Neutrophil (primary cell): ENCODE data around the gene CDK2AP2.

ENCODE experiments used
- H3K27ac ChIP-seq: fragments of 200-600 bp; sonication (generic); 2 replicates; pipeline ENCODE4 v1.5.1; 2016; ENCODE audit warnings: mild to moderate bottlenecking, moderate library complexity
- H3K27me3 ChIP-seq: fragments of 200-600 bp; sonication (generic); 2 replicates; pipeline ENCODE4 v1.6.0; 2016; ENCODE audit warnings: mild to moderate bottlenecking
- H3K36me3 ChIP-seq: fragments of 200-600 bp; sonication (generic); 2 replicates; pipeline ENCODE4 v1.5.1; 2017
- H3K4me1 ChIP-seq, 2 experiments: fragments of 200-600 bp in 1 of 2; sonication (generic) in 1 of 2; 1 replicate in 1 of 2; 2 replicates in 1 of 2; pipeline versions ENCODE4 v1.5.1 to v1.6.1; 2013 to 2016; ENCODE audit warnings: low read depth in 1 of 2, low read length in 1 of 2, mild to moderate bottlenecking in 1 of 2, moderate library complexity in 1 of 2; ENCODE audit not compliant: control insufficient read depth in 1 of 2, insufficient read depth in 1 of 2
- H3K4me3 ChIP-seq, 2 experiments: fragments of 200-600 bp in 1 of 2; sonication (generic) in 1 of 2; 1 replicate in 1 of 2; 2 replicates in 1 of 2; pipeline ENCODE4 v1.5.1; 2013 to 2016; ENCODE audit warnings: low read depth in 1 of 2, low read length in 1 of 2, mild to moderate bottlenecking in 1 of 2, moderate library complexity in 1 of 2
- H3K9me3 ChIP-seq: fragments of 200-600 bp; sonication (generic); 2 replicates; pipeline ENCODE4 v1.5.1; 2016
- CTCF ChIP-seq: fragments of 200-600 bp; sonication (generic); IDR thresholded peaks from 2 replicates; pipeline ENCODE4 v1.5.1; 2016; ENCODE audit warnings: antibody characterized with exemption

CDK2AP2 gene

GRCh38 chr11:67534070-67534679 lies 26.2 kb upstream of the CDK2AP2 start:
- Histone ChIP-seq H3K27me3 (peaks cover 16% of the 10 kb centered on the region), H3K27ac (no peak overlapping the region), H3K4me1 (no peaks in the 10 kb centered on the region), H3K36me3 (no peaks in the 10 kb centered on the region), H3K4me3 (no peak overlapping the region), H3K9me3 (peaks cover 6% of the 10 kb centered on the region)
- no peak for TF ChIP-seq CTCF

- Histone ChIP-seq H3K4me1 (no peaks in the 10 kb centered on the region), H3K4me3 (no peak overlapping the region), H3K27me3 (peaks cover 23% of the 10 kb centered on the region), H3K27ac (no peak overlapping the region), H3K9me3 (peaks cover 6% of the 10 kb centered on the region), H3K36me3 (no peaks in the 10 kb centered on the region)
- TF ChIP-seq CTCF, result no peak
These were observed 24.9 kb upstream of the CDK2AP2 start for GRCh38 chr11:67532889-67533288.

- TF ChIP-seq CTCF, result no peak
- Histone ChIP-seq H3K4me1 (no peaks in the 10 kb centered on the region), H3K9me3 (peaks cover 6% of the 10 kb centered on the region), H3K27me3 (peaks cover 23% of the 10 kb centered on the region), H3K36me3 (no peaks in the 10 kb centered on the region), H3K4me3 (no peak overlapping the region), H3K27ac (no peak overlapping the region)
These were observed 22.3 kb upstream of the CDK2AP2 start for GRCh38 chr11:67530282-67530592.

- Histone ChIP-seq H3K4me1 (no peaks in the 10 kb centered on the region), H3K9me3 (peaks cover 2% of the 10 kb centered on the region), H3K4me3 (no peak overlapping the region), H3K36me3 (no peaks in the 10 kb centered on the region), H3K27ac (no peak overlapping the region), H3K27me3 (peaks cover 23% of the 10 kb centered on the region)
- TF ChIP-seq CTCF, result no peak
These were observed 20.4 kb upstream of the CDK2AP2 start for GRCh38 chr11:67528376-67528775.

- Histone ChIP-seq H3K36me3 (no peaks in the 10 kb centered on the region), H3K4me3 (no peak overlapping the region), H3K27ac (no peak overlapping the region), H3K4me1 (no peaks in the 10 kb centered on the region), H3K27me3 (peaks cover 19% of the 10 kb centered on the region), H3K9me3 (no peaks in the 10 kb centered on the region)
- TF ChIP-seq CTCF, result no peak
These were observed 17.5 kb upstream of the CDK2AP2 start for GRCh38 chr11:67525275-67525976.
